ENCODE results near the gene SRR.
"Not testable (repeated sequence)": the region's sequence is repeated elsewhere in the genome, so short reads cannot be mapped to it uniquely, and the experiment has no call there.

- not testable (repeated sequence) for TF ChIP-seq CTCF (IDR thresholded peaks at IDR 0.05; ENCODE audit: low read depth, low read length); POLR2A (IDR thresholded peaks at IDR 0.05; ENCODE audit: extremely low read depth, insufficient read length)
These were observed 38.6 kb upstream of the SRR start for GRCh38 chr17:2265166-2265565.

Measured in NB4 (cell line).